ENCODE data around the gene TULP4.

DNA sequence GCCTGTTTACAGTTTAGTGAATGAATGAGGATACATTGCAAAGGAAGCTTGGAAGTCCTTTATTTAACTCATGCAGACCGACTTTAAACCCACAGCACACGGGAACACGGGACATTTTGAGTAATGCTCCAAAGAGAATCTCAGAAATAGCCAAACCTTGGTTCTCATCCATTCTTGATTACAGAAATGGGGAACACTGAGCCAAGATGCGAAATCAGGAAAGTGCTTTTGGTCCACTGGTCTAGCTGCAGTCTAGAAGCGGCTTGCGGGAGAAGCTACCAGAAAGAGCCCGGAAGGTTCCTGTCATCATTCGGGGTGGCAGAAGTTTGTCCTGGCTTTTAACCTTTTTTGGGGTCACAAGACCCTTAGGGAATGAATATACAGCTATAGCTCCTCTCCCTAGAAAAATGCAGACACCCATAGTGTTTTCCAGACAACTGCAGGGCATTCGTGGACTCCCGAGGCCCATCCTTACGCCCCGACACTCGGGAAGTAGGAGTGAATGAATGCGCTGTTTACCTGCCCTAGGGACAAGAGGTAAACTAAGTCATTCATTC lies 247.2 kb downstream of the TULP4 start:
- TF ChIP-seq POLR2AphosphoS5 (IDR thresholded peaks at IDR 0.05; ENCODE audit: borderline replicate concordance, low read depth, low read length) (no peak), EZH2 (IDR thresholded peaks at IDR 0.05) (no peak), FOXP2 (optimal IDR thresholded peaks at IDR 0.05; ENCODE audit: control extremely low read depth, extremely low read length, insufficient read depth) (no peak)

All from SK-N-MC (cell line).